Testis (tissue), 3 donors: Measurements from ENCODE around the gene SDK2. TPM values are rescaled to one million over a fixed set of nuclear protein-coding genes. Genes with fewer than 3 reads are reported as not detected.

Experiments used
- DNase-seq: peaks from one replicate; pipeline ENCODE4 v3.0.0-alpha.2; 2019
- H3K27ac ChIP-seq, 2 donors: fragments of 200-600 bp; sonication (generic); one replicate each; pipeline ENCODE4 v1.5.1; 2019
- H3K27me3 ChIP-seq: fragments of 200-600 bp; sonication (generic); one replicate; pipeline ENCODE4 v1.5.1; 2019
- H3K36me3 ChIP-seq: fragments of 200-600 bp; sonication (generic); one replicate; pipeline ENCODE4 v1.5.1; 2017; ENCODE audit warnings: low read depth; ENCODE audit errors: missing control alignments
- H3K4me1 ChIP-seq: fragments of 200-600 bp; sonication (generic); one replicate; pipeline ENCODE4 v1.5.1; 2019
- H3K4me3 ChIP-seq, 2 donors: fragments of 200-600 bp; sonication (generic); one replicate each; pipeline ENCODE4 v1.5.1; 2017 to 2019
- H3K9me3 ChIP-seq: fragments of 200-600 bp; sonication (generic); one replicate; pipeline ENCODE4 v1.5.1; 2017
- POLR2A ChIP-seq: fragments of 450-650 bp; IDR thresholded peaks from one replicate; pipeline ENCODE4 v1.6.1; 2017; ENCODE audit warnings: antibody characterized with exemption, mild to moderate bottlenecking, moderate library complexity
- WGBS, 2 donors: methylation state at CpG; one replicate each; pipeline ENCODE4 v1.1.5; 2018; 5-methylcytosine and 5-hydroxymethylcytosine counted together
- intact Hi-C: fragments of 100-400 bp; cut with DNase I; formaldehyde crosslinking; loops from one replicate; pipeline ENCODE4 v1.15.1; 2023; ENCODE audit warnings: low total_unique reads
- polyA plus RNA-seq: library from polyadenylated mRNA; stranded (reverse); fragments of 350-450 nt; fragmentation: Illumina TruSeq; extraction: RNeasy Lipid Tissue Mini Kit (QIAGEN cat#74804); gene quantifications from one replicate; pipeline ENCODE4 v1.2.3, GENCODE V29; 2014; ENCODE audit warnings: low read depth, low replicate concordance; ENCODE audit not compliant: insufficient read depth
- total RNA-seq, 2 donors: library from RNA; depleted of rRNA; stranded (reverse); fragments of >200 nt; gene quantifications; one replicate each; pipeline ENCODE4 v1.2.3, GENCODE V29; 2016
- TF ChIP-seq, protein P1 (sequence below), 3 experiments: fragments of 450-650 bp in 2 of 3; fragments of 200-600 bp in 1 of 3; sonication (generic) in 1 of 3; IDR thresholded peaks; one replicate each; pipeline ENCODE4 v1.5.1; 2016 to 2019; ENCODE audit warnings: antibody characterized with exemption in 3 of 3, mild to moderate bottlenecking in 2 of 3, moderate library complexity in 1 of 3

SDK2 gene
- total and polyA plus RNA-seq, 3 donors from 2014 or later = 36.9 to 63.4 (median 55.4) TPM

DNA sequence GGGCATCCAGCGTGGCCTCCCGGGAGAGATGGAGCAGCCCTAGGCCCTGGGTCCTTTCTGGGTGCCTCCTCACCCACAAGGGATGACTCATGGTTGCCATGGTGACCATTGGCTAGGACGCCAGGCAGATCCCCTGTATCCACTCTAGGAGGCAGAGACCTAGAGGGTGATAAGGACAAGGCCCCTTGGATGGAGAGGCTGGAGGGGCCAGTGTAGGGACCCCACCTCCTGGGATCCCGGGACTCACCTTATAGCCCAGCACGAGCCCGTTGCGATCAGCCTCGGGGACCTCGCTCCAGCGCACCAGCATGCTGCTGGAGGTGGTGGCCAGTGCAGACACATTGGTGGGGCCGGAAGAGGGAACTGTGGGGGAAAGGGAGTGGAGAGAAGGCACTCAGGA, 250.3 kb downstream of the SDK2 start:
- intact Hi-C loops = no loop called here
- WGBS, 2 donors = 91 to 93% methylated on average over 10 to 11 of the region's 11 CpGs

DNA sequence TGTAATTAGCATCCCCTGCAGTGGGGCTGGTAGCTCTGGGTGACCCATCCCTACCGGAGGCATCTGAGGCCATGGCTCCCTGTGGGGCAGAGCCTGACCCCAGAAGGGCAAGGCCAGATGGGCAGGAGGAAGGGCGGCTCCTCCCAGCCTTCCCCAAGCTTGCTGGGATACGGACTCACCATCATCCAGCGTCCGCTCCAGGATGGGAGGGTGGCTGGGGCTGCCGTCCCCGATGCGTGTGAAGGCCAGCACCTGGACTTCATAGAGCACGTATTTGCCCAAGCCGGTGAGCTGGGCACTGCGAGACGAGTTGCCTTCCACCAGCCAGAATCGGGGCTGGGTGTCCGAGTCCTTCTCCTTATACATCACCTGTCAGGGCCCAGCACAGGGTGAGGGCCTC, 250.9 kb downstream of the SDK2 start:
- intact Hi-C loops = no loop called here
- TF ChIP-seq, protein P1, sequence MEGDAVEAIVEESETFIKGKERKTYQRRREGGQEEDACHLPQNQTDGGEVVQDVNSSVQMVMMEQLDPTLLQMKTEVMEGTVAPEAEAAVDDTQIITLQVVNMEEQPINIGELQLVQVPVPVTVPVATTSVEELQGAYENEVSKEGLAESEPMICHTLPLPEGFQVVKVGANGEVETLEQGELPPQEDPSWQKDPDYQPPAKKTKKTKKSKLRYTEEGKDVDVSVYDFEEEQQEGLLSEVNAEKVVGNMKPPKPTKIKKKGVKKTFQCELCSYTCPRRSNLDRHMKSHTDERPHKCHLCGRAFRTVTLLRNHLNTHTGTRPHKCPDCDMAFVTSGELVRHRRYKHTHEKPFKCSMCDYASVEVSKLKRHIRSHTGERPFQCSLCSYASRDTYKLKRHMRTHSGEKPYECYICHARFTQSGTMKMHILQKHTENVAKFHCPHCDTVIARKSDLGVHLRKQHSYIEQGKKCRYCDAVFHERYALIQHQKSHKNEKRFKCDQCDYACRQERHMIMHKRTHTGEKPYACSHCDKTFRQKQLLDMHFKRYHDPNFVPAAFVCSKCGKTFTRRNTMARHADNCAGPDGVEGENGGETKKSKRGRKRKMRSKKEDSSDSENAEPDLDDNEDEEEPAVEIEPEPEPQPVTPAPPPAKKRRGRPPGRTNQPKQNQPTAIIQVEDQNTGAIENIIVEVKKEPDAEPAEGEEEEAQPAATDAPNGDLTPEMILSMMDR (IDR thresholded peaks at IDR 0.05) = no peak
- TF ChIP-seq POLR2A = no peak
- H3K27me3 ChIP-seq = no peaks in the 10 kb centered on the region
- no peaks in the 10 kb centered on the region for H3K9me3 ChIP-seq
- no peak for DNase-seq
- 81 to 95% methylated on average over 7 to 13 of the region's 14 CpGs for WGBS, 2 donors
- no peaks in the 10 kb centered on the region for H3K4me1 ChIP-seq
- H3K36me3 ChIP-seq = no peaks in the 10 kb centered on the region
- no peak overlapping the region for H3K4me3 ChIP-seq
- H3K27ac ChIP-seq = no peak overlapping the region

More for the DNA sequence above, 250.3 kb downstream of the SDK2 start:
- Histone ChIP-seq H3K27me3 (no peaks in the 10 kb centered on the region), H3K9me3 (no peaks in the 10 kb centered on the region), H3K36me3 (no peaks in the 10 kb centered on the region), H3K4me1 (no peaks in the 10 kb centered on the region), H3K27ac (no peak overlapping the region), H3K4me3 (no peak overlapping the region)
- no peak for DNase-seq
- TF ChIP-seq, protein P1 (IDR thresholded peaks at IDR 0.05) = no peak
- no peak for TF ChIP-seq POLR2A

DNA sequence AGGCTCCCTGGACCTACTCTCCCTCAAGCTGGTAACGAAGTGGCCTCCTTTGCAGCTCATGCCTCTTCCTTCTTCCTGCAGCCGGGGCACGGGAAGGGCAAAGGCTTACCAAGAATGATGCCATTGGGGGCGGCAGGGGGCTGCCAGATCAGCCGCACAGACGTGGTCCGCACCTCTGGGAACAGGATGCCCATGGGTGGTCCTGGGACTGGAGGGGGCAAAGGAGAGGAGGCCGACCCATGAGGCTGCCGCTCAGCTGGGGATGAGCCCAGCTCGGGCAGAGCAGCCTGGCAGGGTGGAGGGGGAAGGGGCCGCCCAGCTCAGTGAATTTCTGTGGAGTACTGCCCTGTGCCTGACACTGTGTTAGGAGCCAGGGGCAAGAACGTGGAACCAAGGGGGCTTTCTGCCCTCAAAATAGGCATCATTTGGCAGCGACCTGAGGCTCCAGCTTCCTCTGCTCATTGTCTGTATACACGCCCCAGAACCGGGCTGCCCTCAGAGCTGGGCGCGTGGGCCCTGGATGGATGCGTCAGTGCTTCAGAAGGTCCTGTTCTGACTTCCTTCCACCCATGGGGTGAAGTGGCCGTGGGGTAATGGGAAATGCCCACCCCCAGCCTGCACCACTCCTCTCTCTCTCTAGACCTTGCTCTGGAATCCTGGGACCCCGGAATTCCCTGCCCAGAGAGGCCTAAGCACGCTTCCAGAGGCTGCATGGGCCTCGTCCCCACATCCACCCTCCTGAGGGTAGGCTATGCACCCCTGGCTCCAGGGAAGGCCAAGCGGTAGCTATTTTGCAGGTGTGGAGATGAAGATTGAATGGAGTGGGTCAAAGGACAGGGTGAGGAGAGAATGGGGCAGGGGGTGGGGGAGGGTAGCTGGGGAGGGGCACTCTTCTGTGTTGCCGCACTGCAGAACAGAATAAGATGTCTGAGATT, 252.6 kb downstream of the SDK2 start:
- no peak for TF ChIP-seq POLR2A
- TF ChIP-seq, protein P1 (IDR thresholded peaks at IDR 0.05) = no peak
- no peak for DNase-seq
- H3K9me3 ChIP-seq = no peaks in the 10 kb centered on the region
- H3K27me3 ChIP-seq = no peaks in the 10 kb centered on the region
- no peak overlapping the region for H3K4me3 ChIP-seq
- intact Hi-C loops = no loop called here
- no peaks in the 10 kb centered on the region for H3K4me1 ChIP-seq
- no peak overlapping the region for H3K27ac ChIP-seq
- no peaks in the 10 kb centered on the region for H3K36me3 ChIP-seq
- WGBS, 2 donors = 91 to 93% methylated on average over 19 to 24 of the region's 24 CpGs

DNA sequence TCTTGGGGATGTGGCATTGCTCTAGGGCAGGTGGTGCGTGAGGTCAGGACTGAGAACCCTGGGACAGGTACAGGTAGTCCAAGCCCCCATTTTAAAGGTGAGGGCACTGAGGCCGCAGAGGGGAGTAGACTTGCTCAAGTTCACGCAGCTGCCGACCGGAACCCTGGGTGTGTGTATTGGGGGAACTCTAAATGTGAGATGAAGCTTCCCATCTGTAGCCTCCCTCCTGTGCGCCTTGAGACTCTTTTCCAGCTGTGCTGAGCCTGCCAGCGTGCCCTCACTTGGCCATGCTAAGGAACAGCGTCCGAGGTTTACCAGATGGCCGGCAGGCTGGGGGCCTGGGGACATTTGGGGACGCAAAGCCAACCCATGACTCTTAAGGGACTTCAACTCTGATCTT, 253.4 kb downstream of the SDK2 start:
- Histone ChIP-seq H3K9me3 (no peaks in the 10 kb centered on the region), H3K27ac (no peak overlapping the region), H3K27me3 (no peaks in the 10 kb centered on the region), H3K4me1 (no peaks in the 10 kb centered on the region), H3K4me3 (no peak overlapping the region), H3K36me3 (no peaks in the 10 kb centered on the region)
- intact Hi-C loops = no loop called here
- no peak for TF ChIP-seq POLR2A
- TF ChIP-seq, protein P1 (IDR thresholded peaks at IDR 0.05) = no peak
- no peak for DNase-seq
- 91 to 98% methylated on average over 11 of the region's 11 CpGs for WGBS, 2 donors
